ENCODE measurements around the gene CHST13.

GRCh38 chr3:126521122-126521891 is 2.6 kb upstream of the CHST13 start:
- TF ChIP-seq POLR2AphosphoS5 (IDR thresholded peaks at IDR 0.05; ENCODE audit: insufficient read depth, low read depth, low read length) (no peak), CTCF (IDR thresholded peaks at IDR 0.05; ENCODE audit: extremely low read depth in 1 of 2, insufficient read depth in 1 of 2, low read depth in 1 of 2, low read length in 2 of 2) (no peak), EZH2 (IDR thresholded peaks at IDR 0.05; ENCODE audit: borderline replicate concordance, low read depth, low read length, severe bottlenecking) (no peak), POLR2A (IDR thresholded peaks at IDR 0.05; ENCODE audit: low read depth, low read length) (no peak), FOS (IDR thresholded peaks at IDR 0.05; ENCODE audit: borderline replicate concordance, insufficient read depth, low read length) (no peak), MYC (IDR thresholded peaks at IDR 0.05; ENCODE audit: low read depth, low read length) (no peak), JUN (IDR thresholded peaks at IDR 0.05; ENCODE audit: borderline replicate concordance, insufficient read depth, insufficient read length, low read depth) (no peak), GATA2 (IDR thresholded peaks at IDR 0.05; ENCODE audit: insufficient read depth, insufficient read length, low read depth, low read length) (no peak)
- TF ChIP-seq, protein P1, sequence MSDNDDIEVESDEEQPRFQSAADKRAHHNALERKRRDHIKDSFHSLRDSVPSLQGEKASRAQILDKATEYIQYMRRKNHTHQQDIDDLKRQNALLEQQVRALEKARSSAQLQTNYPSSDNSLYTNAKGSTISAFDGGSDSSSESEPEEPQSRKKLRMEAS (IDR thresholded peaks at IDR 0.05; ENCODE audit: insufficient read depth, insufficient read length) = no peak

All from endothelial cell of umbilical vein (primary cell).